IPS-15b (cell line): ENCODE results near the gene PPIP5K2.

Experiments used
- H3K27me3 ChIP-seq: one replicate; pipeline ENCODE4 v1.6.1; 2013; ENCODE audit warnings: low read length; ENCODE audit not compliant: control insufficient read depth, insufficient read depth
- H3K36me3 ChIP-seq: one replicate; pipeline ENCODE4 v1.6.1; 2013; ENCODE audit warnings: low read length; ENCODE audit not compliant: control insufficient read depth, insufficient read depth
- H3K4me1 ChIP-seq: one replicate; pipeline ENCODE4 v1.6.1; 2013; ENCODE audit warnings: mild to moderate bottlenecking, low read length; ENCODE audit not compliant: control insufficient read depth, insufficient read depth
- H3K4me3 ChIP-seq: one replicate; pipeline ENCODE4 v1.5.1; 2013; ENCODE audit warnings: low read depth, low read length
- H3K9ac ChIP-seq: one replicate; pipeline ENCODE4 v1.6.1; 2013; ENCODE audit warnings: low read depth, mild to moderate bottlenecking, low read length
- H3K9me3 ChIP-seq: one replicate; pipeline ENCODE4 v1.6.1; 2013; ENCODE audit warnings: mild to moderate bottlenecking, low read length; ENCODE audit not compliant: control insufficient read depth, insufficient read depth

Gene PPIP5K2

GRCh38 chr5:103256178-103256577 is 136.1 kb downstream of the PPIP5K2 start:
- H3K27me3 ChIP-seq, result no peaks in the 10 kb centered on the region
- H3K4me1 ChIP-seq, result peaks cover 2% of the 10 kb centered on the region
- no peak overlapping the region for H3K9ac ChIP-seq
- H3K4me3 ChIP-seq, result no peak overlapping the region
- H3K9me3 ChIP-seq, result no peaks in the 10 kb centered on the region
- H3K36me3 ChIP-seq, result no peaks in the 10 kb centered on the region

GRCh38 chr5:103258368-103258956 is 138.4 kb downstream of the PPIP5K2 start, which contains the start of gene MACIR:
TSS of gene MACIR (plus strand) at chr5:103258763. CDS start at chr5:103275920, 17,157 bp downstream.
- H3K36me3 ChIP-seq, result no peaks in the 10 kb centered on the region
- H3K9ac ChIP-seq, result peak within 1 kb of the TSS; percentile 76
- no peaks in the 10 kb centered on the region for H3K27me3 ChIP-seq
- no peaks in the 10 kb centered on the region for H3K9me3 ChIP-seq
- H3K4me1 ChIP-seq, result peaks cover 8% of the 10 kb centered on the region
- H3K4me3 ChIP-seq, result peak within 1 kb of the TSS; percentile 84

GRCh38 chr5:103258957-103259704 is 139.0 kb downstream of the PPIP5K2 start:
- peak overlapping the region; percentile 76 for H3K9ac ChIP-seq
- H3K36me3 ChIP-seq, result no peaks in the 10 kb centered on the region
- no peaks in the 10 kb centered on the region for H3K9me3 ChIP-seq
- peaks cover 8% of the 10 kb centered on the region for H3K4me1 ChIP-seq
- peak overlapping the region; percentile 84 for H3K4me3 ChIP-seq
- no peaks in the 10 kb centered on the region for H3K27me3 ChIP-seq

GRCh38 chr5:103259705-103260355 is 139.7 kb downstream of the PPIP5K2 start:
- Histone ChIP-seq H3K36me3 (no peaks in the 10 kb centered on the region), H3K4me3 (peak overlapping the region; percentile 84), H3K9ac (peak overlapping the region; percentile 76), H3K9me3 (no peaks in the 10 kb centered on the region), H3K27me3 (no peaks in the 10 kb centered on the region), H3K4me1 (peaks cover 8% of the 10 kb centered on the region)

GRCh38 chr5:103260951-103261350 is 140.8 kb downstream of the PPIP5K2 start:
- Histone ChIP-seq H3K4me3 (no peak overlapping the region), H3K27me3 (no peaks in the 10 kb centered on the region), H3K9ac (no peak overlapping the region), H3K4me1 (peaks cover 12% of the 10 kb centered on the region), H3K36me3 (no peaks in the 10 kb centered on the region), H3K9me3 (no peaks in the 10 kb centered on the region)
